Measurements from ENCODE around the gene DSCAML1. TPM values are rescaled to one million over a fixed set of nuclear protein-coding genes. Genes with fewer than 3 reads are reported as not detected.

The DSCAML1 gene
- total and polyA plus RNA-seq, 10 of the 15 experiments (the other 5 are each of a cell fraction or from before 2014, with no cell fraction given) = 0.03 to 0.18 (median 0.06) TPM; not detected in 1

GRCh38 chr11:117380676-117381075 is 416.3 kb downstream of the DSCAML1 start:
- Histone ChIP-seq H3K9me3 (replicated peaks; ENCODE audit: control insufficient read depth, insufficient read depth, low read length) (no peaks in the 10 kb centered on the region), H4K20me1 (ENCODE audit: control insufficient read depth, insufficient read depth) (no peaks in the 10 kb centered on the region), H3K27ac (ENCODE audit: control insufficient read depth, insufficient read depth) (no peak overlapping the region), H3K9ac (ENCODE audit: control insufficient read depth, insufficient read depth, low read length) (no peak overlapping the region), H2AFZ (ENCODE audit: control insufficient read depth, low read depth, low read length) (no peak overlapping the region), H3K27me3 (replicated peaks in 1 of 2; ENCODE audit: control insufficient read depth in 2 of 2, insufficient read depth in 2 of 2, low read length in 1 of 2) (no peaks in the 10 kb centered on the region), H3K79me2 (ENCODE audit: control insufficient read depth, insufficient read depth, low read length) (no peaks in the 10 kb centered on the region), H3K4me3 (no peak overlapping the region), H3K36me3 (ENCODE audit: control insufficient read depth in 2 of 2, insufficient read depth in 2 of 2, low read length in 1 of 2) (peaks cover 2 to 3% of the 10 kb centered on the region in 2 experiments; a peak in 3 of 4 replicates), H3K4me2 (ENCODE audit: control insufficient read depth, insufficient read depth) (no peak overlapping the region), H3K4me1 (ENCODE audit: control insufficient read depth, insufficient read depth, low read length) (no peaks in the 10 kb centered on the region)
- ChIA-PET CTCF (no interaction called here), RAD21 (ENCODE audit: unreplicated experiment) (no interaction called here), SMC1A (ENCODE audit: uncharacterized antibody, unreplicated experiment) (no interaction called here), POLR2A (no interaction called here)
- no TSS peak for BruUV-seq (replicated peaks)
- DNase-seq (ENCODE audit: low read depth, low spot score) (no peak), FAIRE-seq (no peak), ATAC-seq (no peak)
- in situ Hi-C loops (cut with MboI) (no loop called here), intact Hi-C loops (cut with micrococcal nuclease; ENCODE audit: unreplicated experiment) (no loop called here)
- TF ChIP-seq POLR2AphosphoS5 (IDR thresholded peaks at IDR 0.05; ENCODE audit: low read length) (no peak), ZNF24 (IDR thresholded peaks at IDR 0.05) (no peak), RFX5 (IDR thresholded peaks at IDR 0.05; ENCODE audit: low read depth, low read length) (no peak), HCFC1 (IDR thresholded peaks at IDR 0.05; ENCODE audit: low read length) (no peak), RB1 (IDR thresholded peaks at IDR 0.05; ENCODE audit: borderline replicate concordance) (no peak), SMAD5 (IDR thresholded peaks at IDR 0.05; ENCODE audit: low read depth) (no peak), ZNF622 (IDR thresholded peaks at IDR 0.05) (no peak), ZBED1 (IDR thresholded peaks at IDR 0.05; ENCODE audit: borderline replicate concordance) (no peak), BRCA1 (IDR thresholded peaks at IDR 0.05; ENCODE audit: low read depth, low read length) (no peak), GATAD2B (conservative IDR thresholded peaks at IDR 0.05; ENCODE audit: low read depth) (no peak), ZBTB33 (IDR thresholded peaks at IDR 0.05) (no peak), ESRRA (IDR thresholded peaks at IDR 0.05; ENCODE audit: low read length) (no peak)
- 76% methylated on average over 4 of the region's 4 CpGs for WGBS (ENCODE audit: insufficient coverage, insufficient replicate concordance, low lambda C conversion rate, missing lambda C conversion rate)

Data from GM12878 (cell line).